NOMO-1 (cell line): ENCODE measurements around the gene PDPR.
"Not testable (repeated sequence)": the region's sequence is repeated elsewhere in the genome, so short reads cannot be mapped to it uniquely, and the experiment has no call there.

Experiments
- DNase-seq, 2 experiments: peaks; one replicate each; lab custom pipeline; 2025; ENCODE audit not compliant: unreplicated experiment in 2 of 2; lab: John Stamatoyannopoulos, UW

Gene PDPR

GRCh38 chr16:70113982-70114826, at the start of gene PDPR:
Gene PDPR, plus strand, starts transcription at chr16:70114332. Its CDS starts 6,161 bp downstream, at chr16:70120493.
- peak; percentile 89 for DNase-seq

DNA sequence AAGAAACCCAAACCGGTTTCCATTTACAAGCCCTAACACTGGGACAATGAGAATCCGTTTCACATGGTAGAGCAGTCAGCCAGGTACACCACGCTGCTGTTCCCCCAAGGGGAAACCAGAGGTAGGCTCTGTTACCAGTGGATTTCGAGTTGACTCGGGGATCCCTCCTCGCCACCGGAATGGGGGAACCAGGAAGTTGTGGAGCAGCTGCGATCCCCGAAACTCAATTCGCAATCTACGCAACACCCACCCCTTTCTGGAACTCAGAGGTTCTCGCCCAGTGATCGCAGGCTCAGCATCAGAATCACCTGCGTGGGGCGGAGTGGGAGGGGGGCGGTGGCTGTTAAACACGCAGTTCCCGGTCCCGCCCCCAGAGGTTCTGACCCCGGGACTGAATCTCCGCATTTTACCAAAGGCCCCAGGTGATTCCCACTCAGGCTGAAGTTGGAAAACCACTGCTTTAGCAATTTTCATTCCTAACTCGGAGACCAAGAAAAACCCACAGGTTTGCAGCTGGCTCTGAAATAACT, 49.2 kb upstream of the PDPR start:
- not testable (repeated sequence) for DNase-seq

- not testable (repeated sequence) for DNase-seq
These were observed 48.8 kb upstream of the PDPR start for GRCh38 chr16:70065376-70065745.

DNA sequence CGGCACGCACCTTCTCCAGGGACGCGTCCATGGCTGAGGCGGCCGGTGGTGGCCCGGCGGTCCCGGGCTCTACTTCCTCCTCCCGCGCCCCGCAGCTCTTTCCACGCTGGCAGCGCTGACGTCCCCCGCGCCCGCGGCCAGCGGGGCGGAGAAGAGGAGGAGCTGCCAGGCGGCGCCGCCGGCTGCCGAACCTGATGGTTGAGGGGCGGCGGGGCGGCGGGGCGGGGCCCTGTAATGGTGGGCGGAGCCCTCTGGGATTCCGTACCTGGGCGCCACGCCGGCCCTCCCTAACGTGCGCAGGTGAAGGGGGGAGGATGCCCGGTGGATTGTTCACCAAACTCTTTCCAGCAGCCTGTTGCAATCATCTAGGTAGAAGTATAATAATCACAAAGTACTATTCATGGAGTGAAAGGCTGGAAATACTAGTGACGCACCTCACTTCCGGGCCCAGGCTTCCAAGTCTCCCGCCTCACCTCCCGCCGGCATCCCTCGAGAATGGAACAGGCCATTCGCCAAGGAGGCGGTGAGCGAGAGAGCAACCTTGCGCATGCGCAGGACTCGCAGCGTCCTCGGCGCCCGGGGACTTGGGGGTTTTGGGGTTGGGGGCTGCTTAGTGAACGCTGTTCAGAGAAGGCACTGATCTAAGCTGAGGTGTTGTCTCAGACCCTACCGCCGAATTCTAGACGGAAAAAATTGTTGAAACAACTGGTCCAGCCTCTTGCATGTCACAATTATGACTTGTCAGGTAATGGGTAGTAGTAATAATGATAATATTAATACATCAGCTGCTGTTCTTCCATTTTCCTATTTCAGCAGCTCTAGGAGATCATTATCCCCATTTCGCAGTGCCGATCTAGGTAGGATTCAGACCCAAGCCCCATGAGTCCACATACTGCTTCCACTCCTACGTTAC, 48.1 kb upstream of the PDPR start:
- peak; percentile 81 to 84 for DNase-seq

GRCh38 chr16:70066751-70067150, 47.4 kb upstream of the PDPR start:
- DNase-seq = not testable (repeated sequence)

DNA sequence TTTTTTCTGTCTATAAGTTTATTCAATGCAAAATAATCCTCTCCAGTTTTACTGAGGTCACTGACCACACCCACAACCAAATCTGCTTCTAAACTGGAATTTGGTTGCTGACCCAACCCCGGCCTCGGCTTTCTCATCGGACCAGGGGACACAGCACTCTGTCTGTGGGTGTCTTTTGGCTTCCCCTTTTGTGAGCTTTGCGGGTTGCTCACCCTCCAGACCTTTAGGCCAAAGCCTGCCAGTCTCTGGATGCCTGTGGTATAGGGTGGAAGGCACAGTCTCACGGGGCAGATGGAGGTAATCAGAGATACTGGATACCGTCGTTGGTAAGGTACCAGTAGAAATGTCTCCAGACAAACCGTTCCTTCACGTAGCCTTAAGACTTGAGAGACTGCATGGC, 35.1 kb upstream of the PDPR start:
- not testable (repeated sequence) for DNase-seq

- DNase-seq = not testable (repeated sequence)
These were observed 32.9 kb upstream of the PDPR start for GRCh38 chr16:70081219-70081618.

- DNase-seq = not testable (repeated sequence)
These were observed 30.2 kb upstream of the PDPR start for GRCh38 chr16:70083931-70084330.

DNA sequence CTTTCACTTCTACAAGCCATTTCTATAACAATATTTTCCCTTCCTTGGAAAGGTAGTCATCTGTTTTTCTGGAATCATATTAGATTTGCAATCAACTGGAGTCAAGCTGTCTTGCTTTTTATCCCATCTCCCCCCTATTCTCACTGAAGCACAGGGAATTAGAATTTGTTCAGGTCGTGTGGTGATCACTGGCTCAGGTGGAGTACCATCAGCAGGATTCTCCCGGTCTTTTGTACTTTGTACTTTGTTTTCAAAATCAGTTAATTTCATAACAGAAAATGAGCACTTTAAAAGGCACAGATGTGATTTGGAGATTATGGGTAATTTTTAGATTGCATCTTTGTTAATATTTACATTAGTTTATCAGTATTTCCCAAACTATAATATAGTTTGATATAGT, 26.0 kb upstream of the PDPR start:
- DNase-seq = not testable (repeated sequence)

DNA sequence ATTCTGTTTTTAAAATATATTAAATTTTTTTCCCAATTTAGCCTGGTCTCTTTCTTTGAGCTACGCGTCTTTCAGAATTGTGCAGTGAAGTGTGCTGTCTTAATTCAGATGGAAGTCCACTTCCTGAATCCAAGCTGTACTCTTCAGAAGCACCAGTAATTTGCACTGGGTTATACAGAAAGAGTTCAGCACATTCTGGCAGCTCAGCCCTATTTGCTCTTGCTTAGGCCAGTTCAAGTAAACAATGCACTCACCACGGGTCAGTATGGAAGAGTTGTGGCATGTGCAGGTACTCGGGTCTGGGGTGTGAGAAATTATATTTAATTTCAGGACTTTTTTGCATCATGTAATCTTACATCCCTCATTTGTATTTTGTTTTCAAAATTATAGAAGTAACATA, 25.3 kb upstream of the PDPR start:
- not testable (repeated sequence) for DNase-seq

- not testable (repeated sequence) for DNase-seq
These were observed 24.8 kb upstream of the PDPR start for GRCh38 chr16:70089289-70089688.

DNA sequence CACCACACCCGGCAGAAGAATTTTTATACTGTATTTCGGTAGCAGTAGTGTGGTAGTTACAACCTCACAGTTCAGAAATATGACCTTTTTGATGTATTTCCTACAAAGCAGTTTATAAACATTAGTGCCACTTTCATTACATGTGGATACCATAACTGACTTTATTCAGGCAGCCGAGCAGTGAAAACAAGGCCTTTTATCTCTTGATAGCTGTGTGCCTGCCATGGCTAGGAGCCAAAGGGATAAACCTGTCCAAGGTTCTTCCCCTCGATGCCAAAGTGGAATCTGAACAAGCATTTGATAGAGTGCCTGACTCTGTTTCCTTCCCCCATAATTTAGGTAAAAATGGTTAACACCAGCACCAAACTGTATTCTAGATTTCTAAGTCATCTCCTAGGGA, 23.0 kb upstream of the PDPR start:
- not testable (repeated sequence) for DNase-seq

DNA sequence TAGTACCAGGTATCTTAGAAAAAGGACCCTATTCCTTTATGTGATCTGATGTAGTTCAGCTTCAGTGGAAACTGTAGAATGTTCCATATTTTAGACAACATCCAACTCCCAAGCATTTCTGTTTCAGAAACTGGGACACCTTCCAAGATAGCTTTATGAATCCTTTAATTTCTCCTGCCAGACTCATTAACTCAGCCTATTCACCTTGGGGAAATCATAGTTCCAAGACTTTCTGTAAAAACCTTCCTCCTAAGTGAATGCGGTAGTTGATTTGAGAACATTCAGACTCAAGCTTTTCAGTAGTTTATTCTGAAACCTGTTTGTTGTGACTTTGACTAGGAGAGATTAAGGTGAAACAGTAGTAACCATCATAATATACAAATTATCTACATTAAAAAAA, 20.0 kb upstream of the PDPR start:
- DNase-seq = not testable (repeated sequence)

GRCh38 chr16:70109583-70110279, 4.4 kb upstream of the PDPR start:
- DNase-seq = not testable (repeated sequence)

DNA sequence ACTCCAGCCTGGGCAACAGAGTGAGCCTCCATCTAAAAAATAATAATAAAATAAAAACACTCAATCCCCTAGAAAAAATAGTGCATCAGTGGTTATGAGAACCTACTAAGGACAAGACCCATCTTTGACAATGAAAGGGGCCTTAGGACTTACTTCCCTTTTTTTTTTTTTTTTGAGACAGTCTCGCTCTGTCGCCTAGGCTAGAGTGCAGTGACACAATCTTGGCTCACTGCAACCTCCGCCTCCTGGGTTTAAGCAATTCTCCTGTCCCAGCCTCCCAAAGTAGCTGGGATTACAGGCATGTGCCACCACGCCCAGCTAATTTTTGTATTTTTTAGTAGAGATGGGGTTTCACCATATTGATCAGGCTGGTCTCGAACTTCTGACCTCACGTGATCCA, 2.0 kb upstream of the PDPR start:
- peak in 1 of 2 experiments; percentile 14 for DNase-seq

GRCh38 chr16:70113599-70113981, 542 bp upstream of the PDPR start:
- not testable (repeated sequence) for DNase-seq

GRCh38 chr16:70118354-70118753, 4.2 kb downstream of the PDPR start:
- DNase-seq = not testable (repeated sequence)

DNA sequence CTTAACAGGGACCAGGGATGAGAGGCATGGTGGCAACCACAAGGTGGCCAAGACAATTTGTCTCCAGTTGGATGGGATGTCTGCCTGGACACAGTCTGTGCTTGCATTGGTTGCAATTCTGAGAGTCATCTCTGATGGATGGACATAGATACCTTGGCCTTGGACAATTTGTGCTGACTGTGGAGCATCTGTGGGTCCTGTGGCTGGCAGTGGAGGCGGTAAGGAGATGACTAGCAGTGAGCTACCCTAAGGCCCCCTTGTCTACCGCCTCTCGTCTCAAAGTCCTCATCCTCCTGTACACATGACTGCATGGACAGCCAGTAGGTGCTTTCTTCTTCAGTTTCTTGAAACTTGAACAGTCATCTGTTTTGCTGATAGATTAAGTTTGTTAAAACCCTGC, 4.6 kb downstream of the PDPR start:
- not testable (repeated sequence) for DNase-seq

GRCh38 chr16:70120398-70120797, 6.3 kb downstream of the PDPR start:
- not testable (repeated sequence) for DNase-seq

DNA sequence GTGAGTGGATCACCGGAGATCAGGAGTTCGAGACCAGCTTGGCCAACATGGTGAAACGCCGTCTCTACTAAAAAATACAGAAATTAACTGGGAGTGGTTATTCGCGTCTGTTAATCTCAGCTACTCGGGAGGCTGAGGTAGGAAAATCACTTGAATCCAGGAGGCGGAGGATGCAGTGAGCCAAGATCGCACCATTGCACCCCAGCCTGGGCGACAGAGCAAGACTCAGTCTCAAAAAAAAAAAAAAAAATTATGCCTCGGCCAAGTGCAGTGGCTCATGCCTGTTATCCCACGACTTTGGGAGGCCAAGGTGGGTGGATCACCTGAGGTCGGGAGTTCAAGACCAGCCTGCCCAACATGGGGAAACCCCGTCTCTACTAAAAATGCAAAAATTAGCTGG, 9.7 kb downstream of the PDPR start:
- DNase-seq = not testable (repeated sequence)

GRCh38 chr16:70126226-70126625, 12.1 kb downstream of the PDPR start:
- not testable (repeated sequence) for DNase-seq
